HL-60 (cell line): ENCODE results near the gene FOXP4.

Source experiments
- SPI1 ChIP-seq: IDR thresholded peaks from 2 replicates; pipeline ENCODE4 v1.6.1; 2012; ENCODE audit warnings: low read depth, mild to moderate bottlenecking, borderline replicate concordance
- TF ChIP-seq, protein P1 (sequence below): IDR thresholded peaks from one replicate; pipeline ENCODE4 v1.5.1; 2011; ENCODE audit warnings: low read length, control low read depth, inconsistent platforms; ENCODE audit not compliant: insufficient read depth

DNA sequence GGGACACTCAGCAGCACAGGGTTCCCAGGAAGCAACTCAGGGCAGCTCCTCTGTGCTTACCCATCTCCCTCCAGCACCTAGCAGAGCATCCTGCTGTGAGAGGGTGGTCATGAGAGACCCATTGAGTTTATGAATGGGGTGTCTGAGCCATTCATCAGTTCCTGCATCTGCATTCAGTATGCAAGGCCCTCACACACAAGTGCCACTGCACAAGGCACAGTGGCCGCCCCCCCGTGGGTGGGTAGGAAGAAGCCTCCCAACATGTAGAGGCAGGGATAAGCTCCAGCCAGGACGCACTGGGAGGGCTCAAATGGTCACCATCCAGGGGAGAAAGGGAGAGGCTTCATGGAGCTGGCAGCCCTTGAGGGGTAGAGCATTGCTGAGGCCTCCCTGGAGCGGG, 43.0 kb downstream of the FOXP4 start:
- TF ChIP-seq, protein P1, sequence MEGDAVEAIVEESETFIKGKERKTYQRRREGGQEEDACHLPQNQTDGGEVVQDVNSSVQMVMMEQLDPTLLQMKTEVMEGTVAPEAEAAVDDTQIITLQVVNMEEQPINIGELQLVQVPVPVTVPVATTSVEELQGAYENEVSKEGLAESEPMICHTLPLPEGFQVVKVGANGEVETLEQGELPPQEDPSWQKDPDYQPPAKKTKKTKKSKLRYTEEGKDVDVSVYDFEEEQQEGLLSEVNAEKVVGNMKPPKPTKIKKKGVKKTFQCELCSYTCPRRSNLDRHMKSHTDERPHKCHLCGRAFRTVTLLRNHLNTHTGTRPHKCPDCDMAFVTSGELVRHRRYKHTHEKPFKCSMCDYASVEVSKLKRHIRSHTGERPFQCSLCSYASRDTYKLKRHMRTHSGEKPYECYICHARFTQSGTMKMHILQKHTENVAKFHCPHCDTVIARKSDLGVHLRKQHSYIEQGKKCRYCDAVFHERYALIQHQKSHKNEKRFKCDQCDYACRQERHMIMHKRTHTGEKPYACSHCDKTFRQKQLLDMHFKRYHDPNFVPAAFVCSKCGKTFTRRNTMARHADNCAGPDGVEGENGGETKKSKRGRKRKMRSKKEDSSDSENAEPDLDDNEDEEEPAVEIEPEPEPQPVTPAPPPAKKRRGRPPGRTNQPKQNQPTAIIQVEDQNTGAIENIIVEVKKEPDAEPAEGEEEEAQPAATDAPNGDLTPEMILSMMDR: no peak
- no peak for TF ChIP-seq SPI1
